GM19467 (cell line): Measurements from ENCODE around the gene ZBED1.
"Not testable (repeated sequence)": the region's sequence is repeated elsewhere in the genome, so short reads cannot be mapped to it uniquely, and the experiment has no call there.

Source experiments
- ATAC-seq: cut with Tn5 transposase; IDR thresholded peaks from one replicate; pipeline ENCODE4 v1.9.1; 2021; ENCODE audit warnings: mild to moderate bottlenecking, moderate library complexity; ENCODE audit not compliant: unreplicated experiment

ZBED1 gene

DNA sequence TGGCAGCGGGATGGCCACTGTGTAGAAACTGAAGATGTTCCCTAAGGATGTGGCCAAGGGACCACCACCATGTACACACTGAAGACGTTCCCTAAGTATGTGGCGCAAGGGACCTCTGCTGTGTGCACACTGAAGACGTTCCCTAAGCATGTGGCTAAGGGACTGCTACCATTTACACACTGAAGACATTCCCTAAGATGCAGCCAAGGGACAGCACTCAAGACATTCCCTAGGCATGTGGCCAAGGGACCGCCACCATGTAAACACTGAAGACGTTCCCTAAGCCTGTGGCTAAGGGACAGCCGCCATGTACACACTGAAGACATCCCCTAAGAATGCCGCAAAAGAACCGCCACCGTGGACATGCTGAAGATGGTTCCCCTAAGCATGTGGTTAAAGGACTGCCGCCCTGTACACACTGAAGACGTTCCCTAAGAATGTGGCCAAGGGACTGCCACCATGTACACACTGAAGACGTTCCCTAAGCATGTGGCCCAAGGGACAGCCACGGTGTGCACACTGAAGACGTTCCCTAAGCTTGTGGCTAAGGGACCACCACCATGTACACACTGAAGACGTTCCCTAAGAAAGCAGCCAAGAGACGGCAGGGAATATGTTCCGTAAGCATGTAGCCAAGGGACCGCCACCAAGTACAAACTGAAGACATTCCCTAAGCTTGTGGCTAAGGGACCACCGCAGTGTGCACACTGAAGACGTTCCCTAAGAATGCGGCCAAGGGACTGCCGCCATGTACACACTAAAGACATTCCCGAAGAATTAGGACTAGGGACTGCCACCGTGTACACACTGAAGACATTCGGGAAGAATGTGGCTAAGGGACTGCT is 43.3 kb downstream of the ZBED1 start:
- ATAC-seq = no peak

DNA sequence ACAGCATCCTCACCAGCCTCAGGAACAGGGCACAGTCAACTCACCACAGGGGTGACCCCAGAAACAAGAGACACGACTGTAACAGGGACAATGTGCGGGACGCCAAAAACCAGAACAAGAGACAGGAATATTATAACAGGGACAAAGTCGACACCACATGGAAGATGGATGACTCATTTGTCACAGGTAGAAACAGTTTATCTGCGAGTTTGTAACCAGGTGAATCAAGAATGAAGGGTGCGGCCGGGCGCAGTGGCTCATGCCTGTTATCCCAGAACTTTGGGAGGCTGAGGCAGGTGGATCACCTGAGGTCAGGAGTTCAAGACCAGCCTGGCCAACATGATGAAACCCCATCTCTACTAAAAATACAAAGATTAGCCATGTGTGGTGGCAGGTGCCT is 44.7 kb downstream of the ZBED1 start:
- not testable (repeated sequence) for ATAC-seq

DNA sequence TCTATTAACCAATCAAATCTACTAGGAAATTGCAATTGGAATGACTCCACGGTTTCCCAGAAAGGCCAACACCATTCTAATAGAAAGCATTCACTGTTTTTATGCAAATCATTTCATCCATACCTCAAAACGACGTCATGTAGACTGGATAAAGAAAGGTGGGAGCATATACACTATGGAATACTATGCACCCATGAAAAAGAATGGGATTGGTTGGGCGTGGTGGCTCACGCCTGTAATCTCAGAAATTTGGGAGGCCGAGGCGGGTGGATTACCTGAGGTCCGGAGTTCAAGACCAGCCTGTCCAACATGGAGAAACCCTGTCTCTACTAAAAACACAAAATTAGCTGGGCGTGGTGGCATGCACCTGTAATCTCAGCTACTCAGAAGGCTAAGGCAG is 46.2 kb downstream of the ZBED1 start:
- ATAC-seq = not testable (repeated sequence)

DNA sequence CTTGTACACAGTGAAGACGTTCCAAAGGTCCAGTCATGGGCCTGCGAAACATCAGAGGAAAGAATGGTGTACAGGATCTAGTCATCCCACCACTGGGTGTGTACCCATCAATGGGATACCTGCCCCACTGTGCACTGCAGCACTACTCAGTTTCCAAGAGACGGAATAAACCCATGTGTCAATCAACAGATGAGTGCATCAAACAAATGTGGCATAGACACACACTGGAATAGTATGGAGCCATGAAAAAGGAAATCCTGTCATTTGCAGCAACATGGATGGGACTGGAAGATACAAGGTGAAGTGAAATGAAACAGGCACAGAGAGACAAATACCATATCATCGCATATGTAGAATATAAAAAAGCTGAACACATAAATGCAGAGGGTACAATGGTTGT is 48.0 kb downstream of the ZBED1 start:
- ATAC-seq = no peak

DNA sequence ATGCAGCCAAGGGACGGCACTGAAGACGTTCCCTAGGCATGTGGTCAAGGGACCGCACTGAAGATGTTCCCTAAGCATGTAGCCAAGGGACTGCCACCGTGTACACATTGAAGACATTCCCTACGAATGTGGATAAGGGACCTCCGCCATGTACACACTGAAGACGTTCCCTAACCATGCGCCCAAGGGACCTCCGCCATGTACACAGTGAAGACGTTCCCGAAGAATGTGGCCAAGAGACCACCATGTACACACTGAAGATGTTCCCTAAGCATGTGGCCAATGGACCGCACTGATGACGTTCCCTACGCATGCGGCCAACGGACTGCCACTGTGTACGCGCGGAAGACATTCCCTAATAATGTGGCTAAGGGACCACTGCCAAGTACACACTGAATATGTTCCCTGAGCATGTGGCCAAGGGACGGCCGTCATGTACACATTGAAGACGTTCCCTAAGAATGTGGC is 48.4 kb downstream of the ZBED1 start:
- ATAC-seq = no peak

DNA sequence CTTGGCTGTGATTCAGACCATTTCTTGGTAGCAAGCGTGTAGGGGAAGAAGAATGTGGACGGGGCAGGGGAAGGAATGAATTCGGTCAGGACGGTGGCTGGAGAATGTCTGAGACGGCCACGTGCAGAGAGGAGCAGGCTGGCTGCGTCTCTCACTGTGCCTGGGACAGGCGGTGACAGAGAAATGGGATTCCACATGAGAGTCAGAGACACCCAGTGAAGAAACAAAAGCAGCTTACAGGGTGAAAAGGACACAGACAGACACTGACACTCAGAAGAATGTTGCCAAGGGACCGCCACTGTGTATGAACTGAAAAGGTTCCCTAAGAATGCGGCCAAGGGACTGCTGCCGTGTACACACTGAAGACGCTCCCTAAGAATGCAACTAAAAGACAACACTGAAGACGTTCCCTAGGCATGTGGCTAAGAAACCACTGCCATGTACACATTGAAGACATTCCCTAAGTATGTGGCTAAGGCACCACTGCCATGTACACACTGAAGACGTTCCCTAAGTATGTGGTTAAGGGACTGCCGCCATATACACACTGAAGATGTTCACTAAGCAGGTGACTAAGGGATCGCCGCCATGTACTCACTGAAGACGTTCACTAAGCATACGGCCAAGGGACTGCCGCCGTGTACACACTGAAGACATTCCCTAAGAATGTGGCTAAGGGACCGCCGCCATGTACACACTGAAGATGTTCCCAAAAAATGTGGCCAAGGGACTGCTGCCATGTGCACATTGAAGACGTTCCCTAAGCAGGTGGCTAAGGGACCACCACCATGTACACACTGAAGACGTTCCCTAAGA is 49.1 kb downstream of the ZBED1 start:
- ATAC-seq = no peak

DNA sequence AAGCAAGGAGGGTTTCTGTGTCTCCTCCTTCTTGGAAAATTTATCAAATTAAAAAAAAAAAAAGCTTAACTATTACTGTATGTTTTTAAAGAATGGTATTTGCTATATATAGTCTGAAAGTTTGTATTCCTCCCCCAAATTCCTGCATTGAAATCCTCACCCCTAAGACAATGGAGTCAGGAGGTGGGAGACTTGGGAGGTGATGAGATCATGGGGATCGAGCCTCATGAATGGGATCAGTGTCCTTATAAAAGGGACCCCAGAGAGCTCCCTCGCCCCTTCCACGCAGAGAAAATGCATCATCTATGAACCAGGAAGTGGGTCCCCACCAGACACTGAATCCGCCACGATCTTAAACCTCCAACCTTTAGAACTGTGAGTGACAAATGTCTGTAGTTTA is 50.1 kb downstream of the ZBED1 start:
- ATAC-seq = no peak

DNA sequence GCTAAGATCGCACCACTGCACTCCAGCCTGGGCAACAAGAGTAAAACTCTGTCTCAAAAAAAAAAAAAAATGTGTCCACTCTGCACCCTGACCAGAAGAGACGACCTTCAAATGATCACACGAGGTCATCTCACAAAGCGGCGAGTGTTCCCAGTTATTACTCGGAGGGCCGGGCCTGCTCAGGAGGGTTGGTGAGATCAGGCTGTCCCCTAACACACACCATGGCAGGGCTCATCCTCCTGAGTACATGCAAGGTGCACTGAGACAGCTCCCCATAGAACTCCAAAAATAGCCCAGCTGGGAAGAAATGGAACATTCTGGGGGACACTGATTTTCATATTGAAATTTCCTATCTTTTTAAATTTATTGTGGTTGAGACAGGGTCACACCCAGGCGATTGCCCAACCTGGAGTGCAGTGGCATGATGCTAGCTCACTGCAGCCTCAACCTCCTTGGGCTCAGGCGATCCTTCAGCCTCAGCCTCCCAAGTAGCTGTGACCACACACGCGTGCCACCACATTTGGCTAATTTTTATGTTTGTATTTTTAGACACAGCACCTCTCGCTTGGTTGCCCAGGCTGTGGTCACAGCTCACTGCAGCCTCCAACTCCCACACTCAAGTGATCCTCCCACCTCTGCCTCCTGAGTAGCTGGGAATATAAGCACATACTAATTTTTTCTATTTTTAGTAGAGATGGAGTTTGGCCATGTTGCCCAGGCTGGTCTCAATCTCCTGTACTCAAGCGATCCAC is 51.5 kb downstream of the ZBED1 start:
- ATAC-seq = no peak

DNA sequence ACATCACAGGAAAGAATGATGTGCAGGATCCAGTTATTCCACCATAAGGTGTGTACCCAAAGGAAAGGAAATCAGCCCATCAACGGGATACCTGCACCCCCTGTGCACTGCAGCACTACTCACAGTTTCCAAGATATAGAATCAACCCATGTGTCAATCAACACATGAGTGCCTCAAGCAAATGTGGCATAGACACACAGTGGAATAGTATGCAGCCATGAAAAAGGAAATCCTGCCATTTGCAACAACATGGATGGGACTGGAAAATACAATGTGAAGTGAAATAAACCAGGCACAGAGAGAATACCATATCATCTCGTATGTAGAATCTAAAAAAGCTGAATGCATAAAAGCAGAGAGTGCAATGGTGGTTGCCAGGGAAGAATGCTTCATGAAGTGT is 53.3 kb downstream of the ZBED1 start:
- no peak for ATAC-seq

DNA sequence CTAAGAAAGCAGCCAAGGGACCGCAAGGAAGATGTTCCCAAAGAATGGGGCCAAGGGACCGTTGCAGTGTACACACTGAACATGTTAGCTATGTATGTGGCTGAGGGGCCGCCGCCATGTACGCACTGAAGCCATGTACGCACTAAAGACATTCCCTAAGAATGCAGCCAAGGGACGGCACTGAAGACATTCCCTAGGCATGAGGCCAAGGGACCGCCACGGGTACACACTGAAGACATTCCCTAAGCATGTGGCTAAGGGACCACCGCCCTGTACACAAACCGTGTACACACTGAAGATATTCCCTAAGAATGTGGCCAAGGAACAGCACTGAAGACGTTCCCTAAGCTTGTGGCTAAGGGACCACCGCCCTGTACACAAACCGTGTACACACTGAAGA is 54.0 kb downstream of the ZBED1 start:
- ATAC-seq = no peak

DNA sequence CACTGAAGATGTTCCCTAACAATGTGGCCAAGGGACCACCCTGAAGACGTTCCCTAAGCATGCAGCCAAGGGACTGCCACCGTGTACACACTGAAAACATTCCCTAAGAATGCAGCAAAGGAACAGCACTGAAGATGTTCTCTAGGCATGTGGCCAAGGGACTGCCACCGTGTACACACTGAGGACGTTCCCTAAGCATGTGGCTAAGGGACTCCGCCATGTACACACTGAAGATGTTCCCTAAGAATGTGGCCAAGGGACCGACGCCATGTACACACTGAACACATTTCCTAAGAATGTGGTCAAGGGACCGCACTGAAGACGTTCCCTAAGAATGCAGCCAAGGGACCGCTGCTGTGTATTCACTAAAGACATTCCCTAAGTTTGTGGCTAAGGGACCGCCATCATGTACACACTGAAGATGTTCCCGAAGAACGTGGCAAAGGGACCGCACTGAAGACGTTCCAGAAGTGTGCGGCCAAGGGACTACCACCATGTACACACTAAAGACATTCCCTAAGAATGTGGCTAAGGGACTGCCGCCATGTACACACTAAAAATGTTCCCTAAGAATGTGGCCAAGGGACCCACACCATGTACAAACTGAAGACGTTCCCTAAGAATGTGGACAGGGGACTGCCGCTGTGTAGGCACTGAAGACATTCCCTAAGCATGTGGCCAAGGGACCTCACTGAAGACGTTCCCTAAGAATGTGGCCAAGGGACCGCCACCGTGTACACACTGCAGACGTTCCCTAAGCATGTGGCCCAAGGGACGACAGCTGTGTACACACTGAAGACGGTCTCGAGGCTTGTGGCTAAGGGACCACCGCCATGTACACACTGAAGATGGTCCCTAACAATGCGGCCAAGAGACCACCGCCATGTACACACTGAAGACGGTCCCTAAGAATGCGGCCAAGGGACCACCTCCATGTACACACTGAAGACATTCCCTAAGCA is 54.8 kb downstream of the ZBED1 start:
- no peak for ATAC-seq

DNA sequence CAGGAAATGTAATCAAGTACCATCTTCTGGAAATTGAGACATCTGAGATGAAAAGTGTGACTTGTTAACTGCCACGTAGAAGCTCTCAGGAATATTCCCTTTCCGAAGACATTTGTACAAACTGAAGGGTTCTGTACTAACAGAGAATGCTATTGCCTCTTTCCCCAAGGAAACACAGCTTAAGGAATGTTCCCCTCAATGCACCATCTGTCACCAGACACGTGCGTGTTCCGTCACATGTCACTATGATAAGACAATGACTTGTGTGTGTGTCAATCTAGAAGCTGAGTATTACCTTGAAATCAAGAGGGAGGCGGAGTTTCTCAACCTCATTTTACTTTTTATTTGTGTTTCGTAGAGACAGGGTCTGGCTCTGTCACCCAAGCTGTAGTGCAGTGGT is 58.1 kb downstream of the ZBED1 start:
- no peak for ATAC-seq

DNA sequence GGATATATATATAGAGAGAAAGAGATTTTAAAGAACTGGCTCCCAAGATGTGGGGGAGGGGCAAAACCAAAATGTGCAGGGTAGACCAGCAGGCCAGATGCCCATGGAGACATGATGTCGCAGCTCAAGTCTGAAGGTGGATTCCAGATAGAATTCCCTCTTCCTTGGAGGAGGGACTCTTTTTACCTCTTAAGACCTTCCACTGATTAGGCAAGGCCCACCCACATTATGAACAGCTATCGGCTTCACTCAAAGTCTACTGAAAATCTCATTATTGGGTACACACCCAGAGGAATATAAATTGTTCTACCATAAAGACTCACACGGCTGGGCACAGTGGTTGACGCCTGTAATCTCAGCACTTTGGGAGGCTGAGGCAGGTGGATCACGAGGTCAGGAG is 59.3 kb downstream of the ZBED1 start:
- ATAC-seq = no peak

DNA sequence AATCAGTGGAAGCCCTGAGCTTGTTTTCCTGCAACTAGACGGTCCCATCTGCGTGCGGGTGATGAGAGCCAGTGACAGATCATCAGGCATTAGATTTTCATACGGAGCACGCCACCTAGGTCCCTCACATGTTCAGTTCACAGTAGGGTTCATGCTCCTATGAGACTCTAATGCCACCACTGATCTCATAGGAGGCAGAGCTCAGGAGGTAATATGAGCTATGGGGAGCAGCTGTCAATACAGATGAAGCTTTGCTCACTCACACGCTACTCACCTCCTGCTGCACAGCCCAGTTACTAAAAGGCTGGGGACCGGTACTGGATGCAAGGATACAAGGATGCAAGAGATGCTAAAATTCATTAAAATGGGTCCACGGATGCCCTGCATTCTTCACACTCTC is 61.2 kb downstream of the ZBED1 start:
- ATAC-seq = no peak
